ENCODE data around the gene MYMK.
"Not testable (repeated sequence)": the region's sequence is repeated elsewhere in the genome, so short reads cannot be mapped to it uniquely, and the experiment has no call there.

MYMK gene

DNA sequence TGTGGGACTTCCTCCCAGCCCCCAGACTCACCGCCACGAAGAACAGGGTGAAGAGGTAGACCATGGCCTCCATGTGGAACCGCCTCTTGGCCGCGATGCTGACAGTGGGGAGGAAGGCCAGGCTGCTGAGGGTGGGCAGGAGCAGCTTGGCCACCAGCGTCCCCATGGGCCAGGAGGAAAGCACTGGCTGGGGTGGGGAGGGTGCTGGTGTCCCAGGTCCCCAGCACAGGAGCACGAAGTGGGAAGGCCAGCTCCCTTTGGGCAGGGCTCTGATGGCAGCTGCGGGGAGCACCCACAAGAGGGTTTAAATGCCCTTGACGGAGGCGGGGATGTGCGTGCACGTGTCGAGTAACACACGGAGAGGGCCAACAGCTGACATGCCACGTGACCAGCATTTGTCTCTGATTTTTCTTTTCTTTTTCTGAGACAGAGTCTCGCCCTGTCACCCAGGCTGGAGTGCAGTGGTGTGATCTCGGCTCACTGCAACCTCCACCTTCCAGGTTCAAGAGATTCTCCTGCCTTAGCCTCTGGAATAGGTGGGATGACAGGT is at the start of gene MYMK:
MYMK (minus strand) TSS at position 281 of the 550 bp plus-strand sequence; CDS start at position 166, 115 bp downstream.
- no peak for DNase-seq (ENCODE audit: low spot score)

GRCh38 chr9:133573791-133574515 is 49.2 kb upstream of the MYMK start:
- DNase-seq (ENCODE audit: low spot score), result no peak

DNA sequence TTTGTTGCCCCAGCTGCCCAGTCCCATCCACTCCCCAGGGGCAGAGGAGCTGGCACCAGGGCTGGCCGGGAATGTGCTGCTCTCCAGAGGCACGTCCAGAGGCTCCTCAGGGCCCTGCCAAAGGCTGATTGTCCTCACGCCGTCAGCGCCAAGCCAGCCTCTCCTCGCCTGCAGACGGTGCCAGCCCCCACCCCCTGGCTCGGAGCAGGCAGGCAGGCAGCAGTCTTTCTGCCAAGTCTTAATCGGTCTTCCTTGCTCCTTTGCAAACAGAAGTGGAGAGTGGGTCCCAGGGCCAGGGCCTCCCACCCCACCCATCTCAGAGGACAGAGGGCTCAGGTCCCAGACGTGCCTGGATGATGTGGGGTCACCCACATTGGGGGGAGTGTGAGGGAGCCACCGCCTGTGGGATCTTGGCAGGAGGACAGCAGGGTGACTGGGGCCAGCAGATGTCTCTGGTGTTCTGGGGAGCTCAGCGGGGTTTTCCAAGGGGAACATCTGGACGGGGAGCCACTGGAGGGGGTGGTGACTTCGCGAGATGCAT is 48.1 kb upstream of the MYMK start:
- no peak for DNase-seq (ENCODE audit: low spot score)

GRCh38 chr9:133571896-133572595 is 47.3 kb upstream of the MYMK start:
- DNase-seq (ENCODE audit: low spot score), result no peak

DNA sequence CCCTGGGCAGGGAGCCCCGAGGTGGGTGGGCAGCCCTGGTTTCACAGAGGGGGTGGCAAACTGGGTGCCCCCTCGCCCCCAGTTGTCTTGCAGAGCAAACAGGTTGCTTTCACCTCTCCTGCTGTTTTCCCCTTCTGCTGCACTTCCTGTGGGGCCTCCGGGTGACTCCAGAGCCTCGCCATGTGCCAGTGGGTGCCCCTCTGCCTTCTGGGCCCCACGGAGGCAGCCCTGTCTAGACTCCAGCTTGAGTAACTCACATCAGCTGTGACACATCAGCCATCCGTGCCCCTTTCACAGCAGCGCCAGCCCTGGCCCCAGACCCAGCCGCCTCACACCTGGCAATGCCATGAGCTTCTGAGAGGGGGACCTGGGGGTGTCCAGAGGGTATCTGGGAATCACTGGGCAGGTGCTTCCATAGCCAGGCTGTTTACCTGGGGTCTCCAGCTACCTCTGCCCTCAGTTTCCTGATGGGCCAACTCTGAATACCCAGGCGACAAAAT is 46.7 kb upstream of the MYMK start:
- no peak for DNase-seq (ENCODE audit: low spot score)

GRCh38 chr9:133570691-133571080 is 45.9 kb upstream of the MYMK start:
- no peak for DNase-seq (ENCODE audit: low spot score)

DNA sequence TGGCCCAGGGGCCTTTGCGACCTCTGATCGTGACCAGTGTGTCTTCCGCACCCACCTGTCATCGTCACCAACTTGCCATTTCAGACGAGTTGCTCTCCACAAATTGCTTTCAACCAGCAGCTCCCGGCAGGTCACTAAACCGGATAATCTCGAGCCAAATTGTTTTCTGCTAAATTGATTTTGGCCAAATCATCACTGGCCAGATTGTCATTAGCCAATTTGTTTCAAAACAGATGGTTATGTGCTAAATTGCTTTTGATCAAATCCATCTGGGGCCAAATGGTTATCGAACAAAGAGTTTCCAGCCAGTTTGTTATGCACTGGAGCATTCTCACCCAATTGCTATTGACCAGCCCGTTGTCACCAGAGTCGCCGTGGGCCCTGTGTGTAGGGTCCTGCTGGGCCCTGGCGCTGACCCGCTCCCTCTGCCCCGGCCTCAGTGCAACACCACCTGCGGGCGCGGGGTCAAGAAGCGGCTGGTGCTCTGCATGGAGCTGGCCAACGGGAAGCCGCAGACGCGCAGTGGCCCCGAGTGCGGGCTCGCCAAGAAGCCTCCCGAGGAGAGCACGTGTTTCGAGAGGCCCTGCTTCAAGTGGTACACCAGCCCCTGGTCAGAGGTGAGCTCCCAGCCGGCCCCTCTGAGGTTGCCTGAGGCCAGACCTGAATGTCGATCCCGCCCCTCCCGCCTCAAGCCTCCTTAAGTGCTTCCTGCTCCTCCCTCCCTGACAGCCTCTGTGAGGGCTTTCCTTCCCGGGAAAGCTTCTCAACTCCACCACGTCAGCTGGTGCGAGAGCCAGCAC is 45.3 kb upstream of the MYMK start:
- DNase-seq (ENCODE audit: low spot score), result no peak

- no peak for DNase-seq (ENCODE audit: low spot score)
Observed at GRCh38 chr9:133569121-133569785, 44.5 kb upstream of the MYMK start.

- no peak for DNase-seq (ENCODE audit: low spot score)
Observed at GRCh38 chr9:133568186-133568585, 43.4 kb upstream of the MYMK start.

- DNase-seq (ENCODE audit: low spot score), result no peak
Observed at GRCh38 chr9:133566817-133567216, 42.1 kb upstream of the MYMK start.

- no peak for DNase-seq (ENCODE audit: low spot score)
Observed at GRCh38 chr9:133566382-133566781, 41.6 kb upstream of the MYMK start.

DNA sequence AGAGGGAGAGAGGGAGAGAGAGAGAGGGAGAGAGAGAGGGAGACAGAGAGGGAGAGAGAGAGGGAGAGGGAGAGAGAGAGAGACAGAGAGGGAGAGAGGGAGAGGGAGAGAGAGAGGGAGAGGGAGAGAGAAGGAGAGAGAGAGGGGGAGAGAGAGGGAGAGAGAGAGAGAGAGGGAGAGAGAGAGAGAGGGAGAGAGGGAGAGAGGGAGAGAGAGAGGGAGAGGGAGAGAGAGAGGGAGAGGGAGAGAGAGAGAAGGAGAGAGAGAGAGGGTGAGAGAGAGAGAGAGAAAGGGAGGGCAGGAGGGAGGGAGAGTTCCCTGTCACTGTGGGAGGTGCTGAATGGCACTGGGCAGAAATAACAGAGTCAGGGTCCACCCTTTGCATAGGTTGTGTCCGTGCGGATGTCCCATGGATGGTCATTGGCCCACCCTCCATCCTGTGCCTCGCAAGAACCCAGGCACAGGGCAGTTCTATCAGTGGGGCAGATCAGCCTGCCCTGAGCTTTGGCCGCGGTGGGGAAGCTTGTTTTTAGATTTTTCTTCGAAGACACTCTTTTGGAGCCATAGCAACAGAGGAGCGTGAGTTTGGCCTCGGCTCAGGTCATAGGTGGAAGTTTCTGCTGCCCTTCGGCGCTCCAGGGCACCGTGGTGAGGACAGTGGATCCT is 39.8 kb upstream of the MYMK start:
- no peak for DNase-seq (ENCODE audit: low spot score)

DNA sequence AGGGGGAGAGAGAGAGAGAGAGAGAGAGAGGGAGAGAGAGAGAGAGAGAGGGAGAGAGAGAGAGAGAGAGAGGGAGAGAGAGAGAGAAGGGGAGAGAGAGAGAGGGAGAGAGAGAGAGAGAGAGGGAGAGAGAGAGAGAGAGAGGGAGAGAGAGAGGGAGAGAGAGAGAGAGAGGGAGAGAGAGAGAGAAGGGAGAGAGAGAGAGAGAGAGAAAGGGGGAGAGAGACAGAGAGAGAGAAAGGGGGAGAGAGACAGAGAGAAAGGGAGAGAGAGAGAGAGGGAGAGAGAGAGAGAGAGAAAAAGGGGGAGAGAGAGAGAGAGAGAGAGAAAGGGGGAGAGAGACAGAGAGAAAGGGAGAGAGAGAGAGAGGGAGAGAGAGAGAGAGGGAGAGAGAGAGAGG is 39.1 kb upstream of the MYMK start:
- DNase-seq (ENCODE audit: low spot score), result not testable (repeated sequence)

DNA sequence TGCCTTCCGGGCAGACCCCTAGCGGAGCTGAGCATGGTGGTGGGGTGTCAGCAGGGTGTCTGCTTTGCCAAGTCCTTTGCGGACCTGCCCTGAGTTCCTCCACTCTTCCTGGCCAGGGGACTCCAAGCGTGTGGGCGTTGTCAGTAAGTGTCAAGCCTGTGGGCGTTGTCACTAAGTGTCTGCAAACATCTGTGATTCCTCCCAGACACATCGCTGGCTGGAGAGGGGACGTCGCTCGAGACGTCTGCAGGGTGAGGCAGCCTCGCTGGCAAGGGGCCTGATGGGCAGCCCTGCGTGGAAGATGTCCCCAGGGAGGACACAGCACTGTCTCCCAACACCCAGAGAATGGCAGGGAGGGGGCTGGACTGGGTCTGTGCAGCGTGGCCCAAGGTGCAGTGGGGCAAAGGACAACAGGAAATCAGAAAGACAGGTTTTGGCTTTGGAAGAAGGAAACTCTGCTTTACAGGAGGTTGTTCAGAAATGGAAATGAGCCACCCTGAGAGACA is 38.6 kb upstream of the MYMK start:
- DNase-seq (ENCODE audit: low spot score), result no peak

DNA sequence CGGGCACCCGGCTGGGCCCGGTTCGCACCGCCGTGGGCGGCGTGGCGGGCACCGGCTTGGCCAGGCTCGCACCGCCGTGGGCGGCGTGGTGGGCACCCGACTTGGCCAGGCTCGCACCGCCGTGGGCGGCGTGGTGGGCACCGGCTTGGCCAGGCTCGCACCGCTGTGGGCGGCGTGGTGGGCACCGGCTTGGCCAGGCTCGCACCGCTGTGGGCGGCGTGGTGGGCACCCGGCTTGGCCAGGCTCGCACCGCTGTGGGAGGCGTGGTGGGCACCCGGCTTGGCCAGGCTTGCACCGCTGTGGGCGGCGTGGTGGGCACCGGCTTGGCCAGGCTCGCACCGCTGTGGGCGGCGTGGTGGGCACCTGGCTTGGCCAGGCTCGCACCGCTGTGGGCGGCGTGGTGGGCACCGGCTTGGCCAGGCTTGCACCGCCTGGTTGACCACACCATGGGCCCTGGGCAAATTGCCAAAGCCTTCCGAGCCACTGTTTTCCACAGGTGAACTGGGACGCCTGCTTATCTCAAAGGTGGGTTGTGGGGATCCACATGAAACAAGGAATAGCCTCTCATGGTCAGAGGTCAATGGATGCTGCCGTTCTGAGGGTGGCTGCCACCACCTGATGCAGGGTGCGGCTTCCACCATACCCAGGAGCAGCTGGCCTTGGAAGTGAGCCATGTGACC is 38.0 kb upstream of the MYMK start:
- no peak for DNase-seq (ENCODE audit: low spot score)

GRCh38 chr9:133561976-133562554 is 37.3 kb upstream of the MYMK start:
- no peak for DNase-seq (ENCODE audit: low spot score)

DNA sequence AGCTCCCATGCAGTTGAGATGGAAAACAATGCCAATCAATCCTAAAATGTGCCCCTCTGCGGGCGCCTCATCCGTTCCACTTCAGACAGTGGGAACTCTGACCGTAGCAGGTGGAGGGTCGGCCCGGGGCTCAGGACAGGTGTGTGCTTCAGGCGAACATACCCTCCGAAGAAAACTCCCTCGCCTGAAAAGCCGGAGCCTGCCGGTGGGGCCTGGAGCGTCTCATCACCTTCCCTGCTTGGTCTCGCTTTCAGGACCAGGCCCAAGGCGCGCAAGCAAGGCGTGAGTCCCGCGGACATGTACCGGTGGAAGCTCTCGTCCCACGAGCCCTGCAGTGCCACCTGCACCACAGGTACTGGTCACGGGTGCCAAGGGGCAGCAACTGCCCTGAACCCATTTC is 36.2 kb upstream of the MYMK start:
- DNase-seq (ENCODE audit: low spot score), result no peak

DNA sequence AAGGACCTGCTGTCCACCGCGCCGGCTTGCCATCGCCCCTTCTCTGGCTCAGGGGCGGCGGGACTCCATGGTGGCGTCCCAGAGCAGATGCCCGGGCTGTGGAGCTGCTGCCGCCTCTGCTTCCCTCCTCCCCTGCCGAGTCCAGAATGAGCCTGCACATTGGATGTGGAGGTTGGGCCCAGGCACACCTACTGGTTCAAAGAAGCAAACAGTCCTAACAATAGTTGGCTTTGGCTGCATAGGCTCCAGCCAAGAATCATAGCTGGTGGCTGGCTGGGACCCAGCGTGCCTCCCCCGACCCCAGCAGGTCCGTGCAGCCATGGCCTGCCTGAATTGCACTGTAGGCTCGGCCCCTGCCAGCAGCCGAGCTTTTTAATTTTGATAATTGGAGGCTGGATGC is 35.6 kb upstream of the MYMK start:
- no peak for DNase-seq (ENCODE audit: low spot score)

DNA sequence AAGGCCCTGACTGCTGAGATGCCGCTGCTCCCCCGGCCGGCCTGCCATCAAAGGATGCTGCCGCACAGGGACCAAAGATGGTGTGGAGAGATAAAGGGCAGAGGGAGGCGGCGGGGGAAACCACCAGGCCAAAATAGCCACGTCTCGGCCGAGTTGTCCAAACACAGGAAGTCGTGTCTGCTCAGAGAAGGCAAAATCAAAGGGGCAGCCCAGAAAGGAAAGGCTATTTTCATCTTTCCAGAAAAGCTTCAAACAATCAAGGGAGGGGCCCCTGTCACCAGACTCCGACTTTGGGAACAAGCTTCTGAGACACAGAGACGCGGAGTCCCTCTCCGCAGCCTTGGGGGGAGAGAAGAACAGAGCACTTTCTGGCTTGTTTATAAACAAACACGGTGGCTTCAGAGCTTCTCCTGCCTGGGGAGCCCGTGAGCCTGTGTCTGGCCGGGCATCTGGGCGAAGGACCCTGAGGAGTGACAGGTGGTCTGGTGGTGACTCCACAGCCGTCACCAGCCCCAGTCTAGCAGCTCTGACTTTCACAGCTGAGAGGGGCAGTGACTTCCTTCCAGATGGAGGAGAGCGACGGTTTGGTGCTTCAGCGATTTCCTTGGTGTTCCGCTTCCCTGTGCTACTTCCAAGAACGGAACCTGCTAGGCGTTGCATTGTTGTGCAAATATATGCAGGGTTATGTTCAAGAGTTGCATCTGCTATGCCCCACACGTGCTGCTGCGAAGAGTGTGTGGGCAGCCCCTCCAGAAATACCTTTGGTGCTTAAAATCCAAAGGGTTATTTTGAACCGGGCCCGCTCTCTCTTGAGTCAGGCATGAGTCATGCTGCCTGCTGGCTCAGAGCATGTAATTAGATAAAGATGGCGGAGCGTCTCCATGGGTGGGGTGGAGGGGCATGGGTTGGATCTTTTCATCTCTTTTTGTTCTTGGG is 33.7 kb upstream of the MYMK start:
- no peak for DNase-seq (ENCODE audit: low spot score)

All from CD4-positive, alpha-beta T cell treated with Interleukin-15 for 4 hours (primary cell).